Subcutaneous adipose tissue (tissue), 4 donors: ENCODE results near the gene GAS2L3. TPM values are rescaled to one million over a fixed set of nuclear protein-coding genes. Genes with fewer than 3 reads are reported as not detected.

Experiments
- CTCF ChIP-seq: fragments of 450-650 bp; IDR thresholded peaks from one replicate; pipeline ENCODE4 v1.5.1; 2016; ENCODE audit warnings: low read depth, mild to moderate bottlenecking, control low read depth, antibody characterized with exemption, moderate library complexity
- total RNA-seq, 4 donors: library from RNA; depleted of rRNA; stranded (reverse); fragments of >200 nt; gene quantifications; one replicate each; pipeline ENCODE4 v1.1.0, GENCODE V29; 2016

The GAS2L3 gene
- total RNA-seq, 4 donors from 2014 or later = 4.0 to 27.0 (median 11.0) TPM

GRCh38 chr12:100576331-100577036 lies 3.0 kb downstream of the GAS2L3 start:
- no peak for TF ChIP-seq CTCF

- no peak for TF ChIP-seq CTCF
Observed at GRCh38 chr12:100578923-100579322, 5.4 kb downstream of the GAS2L3 start.

- no peak for TF ChIP-seq CTCF
Observed at GRCh38 chr12:100579844-100580243, 6.4 kb downstream of the GAS2L3 start.

GRCh38 chr12:100584256-100584655 lies 10.8 kb downstream of the GAS2L3 start:
- TF ChIP-seq CTCF = no peak

GRCh38 chr12:100591979-100592378 lies 18.5 kb downstream of the GAS2L3 start:
- no peak for TF ChIP-seq CTCF

- TF ChIP-seq CTCF = no peak
Observed at GRCh38 chr12:100593490-100593889, 20.0 kb downstream of the GAS2L3 start.

GRCh38 chr12:100601626-100602025 lies 28.1 kb downstream of the GAS2L3 start:
- no peak for TF ChIP-seq CTCF
